ENCODE measurements around the gene UST.
"Not testable (repeated sequence)": the region's sequence is repeated elsewhere in the genome, so short reads cannot be mapped to it uniquely, and the experiment has no call there.

Gene UST

GRCh38 chr6:148978298-148978697 is 231.5 kb downstream of the UST start:
- not testable (repeated sequence) for DNase-seq (ENCODE audit: low read depth)

- DNase-seq (ENCODE audit: low read depth): no peak
These were observed 232.4 kb downstream of the UST start for GRCh38 chr6:148979014-148979901.

- DNase-seq (ENCODE audit: low read depth): no peak
These were observed 233.4 kb downstream of the UST start for GRCh38 chr6:148980234-148980633.

- DNase-seq (ENCODE audit: low read depth): no peak
These were observed 234.7 kb downstream of the UST start for GRCh38 chr6:148981515-148981914.

DNA sequence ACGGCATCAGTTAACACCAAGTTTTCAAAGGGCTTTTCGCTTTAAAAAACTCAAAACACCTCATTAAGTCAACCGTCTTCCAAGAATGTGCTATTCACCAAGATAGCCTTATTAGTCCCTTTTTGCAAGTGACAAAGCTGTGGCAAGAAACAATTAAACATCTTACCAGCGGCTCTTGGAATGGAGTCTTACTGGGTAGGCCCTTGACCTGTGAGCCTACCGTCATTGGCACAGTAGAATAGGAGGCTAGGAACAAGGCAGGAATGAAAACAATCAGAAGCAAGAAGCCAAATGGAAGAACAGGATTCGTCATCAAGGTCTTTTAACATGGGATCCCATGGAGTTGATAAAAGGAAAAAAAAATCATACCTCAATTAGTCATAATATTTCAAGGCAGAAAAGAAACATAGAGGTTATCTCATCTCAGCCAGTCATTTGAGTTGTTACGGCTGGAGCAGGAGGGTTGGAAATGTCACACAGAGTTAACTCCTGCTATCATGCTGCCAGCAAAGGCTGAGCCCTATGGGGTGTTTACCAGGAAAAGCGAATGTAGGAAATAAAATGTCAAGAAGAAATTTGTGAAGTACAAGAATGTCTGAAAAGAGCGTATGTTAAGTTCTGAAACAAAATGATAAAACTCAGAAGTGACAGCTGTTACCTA is 236.4 kb downstream of the UST start:
- no peak for DNase-seq (ENCODE audit: low read depth)

GRCh38 chr6:148983966-148984365 is 237.1 kb downstream of the UST start:
- no peak for DNase-seq (ENCODE audit: low read depth)

- DNase-seq (ENCODE audit: low read depth): no peak
These were observed 237.8 kb downstream of the UST start for GRCh38 chr6:148984531-148985056.

GRCh38 chr6:148985499-148985898 is 238.7 kb downstream of the UST start:
- no peak for DNase-seq (ENCODE audit: low read depth)

DNA sequence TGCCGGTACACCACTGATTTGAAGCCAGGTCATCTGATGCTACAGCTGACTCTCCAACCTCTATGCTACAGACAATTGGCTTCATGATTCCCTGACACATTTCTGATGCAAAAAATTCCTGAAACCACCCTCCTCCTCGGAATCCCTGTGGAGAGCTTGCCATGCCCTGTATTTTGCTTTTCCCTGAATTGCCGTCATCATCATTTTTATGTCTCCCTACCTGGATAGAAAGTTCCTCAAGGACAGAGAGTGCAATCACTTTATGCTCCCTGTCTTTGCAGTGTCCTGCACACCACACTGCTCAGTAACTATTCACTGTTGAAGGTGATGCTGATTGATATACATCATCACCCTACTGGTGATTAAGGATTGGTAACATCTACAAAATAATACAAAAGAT is 239.8 kb downstream of the UST start:
- no peak for DNase-seq (ENCODE audit: low read depth)

DNA sequence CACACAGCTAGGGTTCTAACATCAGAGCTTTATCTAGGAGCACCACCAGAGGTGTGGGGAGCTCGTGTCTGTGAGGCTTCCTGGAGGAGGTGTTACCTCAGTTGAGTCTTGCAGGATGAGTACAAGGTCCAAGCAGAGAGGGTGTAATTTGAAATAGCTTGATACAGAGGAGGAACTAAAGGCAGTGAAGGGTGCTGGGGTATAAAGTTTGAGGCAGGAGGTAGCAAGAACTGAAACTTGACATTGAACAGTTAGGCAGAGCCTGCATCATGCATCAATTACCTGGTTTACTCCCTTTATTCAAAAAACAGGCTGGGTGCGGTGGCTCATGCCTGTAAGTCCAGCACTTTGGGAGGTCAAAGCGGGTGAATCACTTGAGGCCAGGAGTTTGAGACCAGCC is 241.2 kb downstream of the UST start:
- DNase-seq (ENCODE audit: low read depth): no peak

- no peak for DNase-seq (ENCODE audit: low read depth)
These were observed 242.8 kb downstream of the UST start for GRCh38 chr6:148989585-148989984.

DNA sequence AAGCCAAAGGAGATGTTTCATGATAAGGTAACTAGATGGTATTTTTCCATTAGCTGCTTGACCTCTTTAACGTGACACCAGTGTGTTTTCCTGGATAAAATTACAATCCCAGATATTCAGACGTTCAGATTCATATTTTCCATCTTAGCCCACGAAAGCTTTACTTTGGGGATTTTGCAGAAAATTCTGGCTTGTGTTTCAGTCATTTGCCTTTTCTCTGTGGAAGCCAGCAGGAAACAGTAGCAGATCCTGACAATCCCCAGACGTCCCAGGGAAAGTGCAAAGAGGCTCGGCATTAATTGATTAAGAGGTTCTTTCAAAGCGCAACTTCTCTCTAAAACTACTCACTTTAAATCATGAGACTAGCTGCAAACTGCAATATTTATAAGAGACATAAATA is 243.6 kb downstream of the UST start:
- DNase-seq (ENCODE audit: low read depth): no peak

GRCh38 chr6:148996815-148997214 is 250.0 kb downstream of the UST start:
- no peak for DNase-seq (ENCODE audit: low read depth)

- DNase-seq (ENCODE audit: low read depth): no peak
These were observed 251.0 kb downstream of the UST start for GRCh38 chr6:148997865-148998264.

DNA sequence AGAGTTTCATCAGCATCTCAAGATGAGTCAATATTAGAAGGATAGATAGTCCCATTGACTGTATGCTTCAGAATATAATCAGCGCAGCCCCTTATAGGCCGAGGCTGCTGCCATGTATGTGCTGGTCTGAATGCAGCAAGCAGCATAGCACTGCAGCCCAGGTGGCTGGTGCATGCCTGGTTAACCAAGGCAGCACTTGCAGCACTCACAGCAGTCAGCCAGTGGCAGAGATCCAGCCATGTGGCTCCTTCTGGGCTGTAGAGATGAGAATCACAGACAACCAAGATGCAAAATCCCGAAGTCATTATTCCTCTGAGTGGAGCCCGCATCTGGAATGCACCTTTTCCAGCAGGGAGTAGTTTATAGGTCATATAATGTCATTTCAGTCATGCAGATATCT is 251.9 kb downstream of the UST start:
- no peak for DNase-seq (ENCODE audit: low read depth)

- DNase-seq (ENCODE audit: low read depth): no peak
These were observed 252.7 kb downstream of the UST start for GRCh38 chr6:148999501-148999900.

- no peak for DNase-seq (ENCODE audit: low read depth)
These were observed 253.2 kb downstream of the UST start for GRCh38 chr6:148999929-149000468.

- DNase-seq (ENCODE audit: low read depth): no peak
These were observed 254.6 kb downstream of the UST start for GRCh38 chr6:149001422-149001821.

- no peak for DNase-seq (ENCODE audit: low read depth)
These were observed 256.7 kb downstream of the UST start for GRCh38 chr6:149003560-149003959.

DNA sequence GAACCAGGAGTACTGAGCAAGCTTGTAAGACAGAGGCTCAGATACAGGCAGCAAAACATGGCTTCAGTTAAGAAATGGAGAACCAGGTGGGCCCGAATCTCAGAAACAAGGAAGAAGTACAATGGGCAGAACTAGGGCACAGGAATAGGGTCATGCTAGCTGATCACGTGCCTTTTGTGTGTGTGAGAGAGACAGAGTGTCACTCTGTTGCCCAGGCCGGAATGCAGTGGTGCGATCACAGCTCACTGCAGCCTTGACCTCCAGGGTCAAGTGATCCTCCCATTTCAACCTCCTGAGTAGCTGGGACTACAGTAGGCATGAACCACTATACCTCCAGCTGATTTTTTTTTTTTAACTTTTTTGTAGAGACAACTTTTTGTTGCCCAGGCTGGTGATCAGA is 257.8 kb downstream of the UST start:
- no peak for DNase-seq (ENCODE audit: low read depth)

GRCh38 chr6:149006236-149006635 is 259.4 kb downstream of the UST start:
- DNase-seq (ENCODE audit: low read depth): not testable (repeated sequence)

- no peak for DNase-seq (ENCODE audit: low read depth)
These were observed 259.8 kb downstream of the UST start for GRCh38 chr6:149006671-149007070.

- DNase-seq (ENCODE audit: low read depth): no peak
These were observed 261.0 kb downstream of the UST start for GRCh38 chr6:149007846-149008245.

Measured in stimulated activated CD8-positive, alpha-beta memory T cell treated with anti-CD3 and anti-CD28 coated beads, Interleukin-15, amount 100 ng/mL, for 1 hour (primary cell).